DOHH2 (cell line): ENCODE data around the gene DDHD1.

Experiments
- EZH2phosphoT487 ChIP-seq: fragments of 200-600 bp; sonication (generic); IDR thresholded peaks from 2 replicates; pipeline ENCODE4 v1.6.1; 2017; ENCODE audit warnings: borderline replicate concordance, mild to moderate bottlenecking, antibody characterized with exemption, low read length, moderate library complexity, mixed read lengths
- TF ChIP-seq, protein P1 (sequence below): fragments of 200-600 bp; sonication (generic); IDR thresholded peaks from one replicate; pipeline ENCODE4 v1.5.1; 2014; ENCODE audit warnings: antibody characterized with exemption, mild to moderate bottlenecking, low read depth, low read length; ENCODE audit not compliant: poor library complexity, severe bottlenecking

DNA sequence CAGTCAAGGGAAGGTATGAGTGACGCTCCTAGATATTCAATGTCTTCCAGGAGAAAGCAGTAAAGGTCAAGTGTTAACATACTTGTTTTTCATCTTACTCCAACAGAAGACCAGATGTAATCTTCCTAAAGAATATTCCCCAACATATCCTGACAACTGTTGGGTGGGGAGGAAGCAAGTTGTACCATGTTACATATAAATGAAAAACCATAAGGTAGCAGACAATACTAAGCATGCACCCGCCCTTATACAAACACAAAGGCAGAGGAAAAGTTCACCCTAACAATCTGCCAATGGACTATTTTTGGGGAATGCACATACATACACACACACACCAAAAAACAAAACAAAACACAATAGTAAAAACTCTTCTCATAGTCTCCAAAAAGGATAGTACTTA, 112.1 kb downstream of the DDHD1 start:
- TF ChIP-seq, protein P1, sequence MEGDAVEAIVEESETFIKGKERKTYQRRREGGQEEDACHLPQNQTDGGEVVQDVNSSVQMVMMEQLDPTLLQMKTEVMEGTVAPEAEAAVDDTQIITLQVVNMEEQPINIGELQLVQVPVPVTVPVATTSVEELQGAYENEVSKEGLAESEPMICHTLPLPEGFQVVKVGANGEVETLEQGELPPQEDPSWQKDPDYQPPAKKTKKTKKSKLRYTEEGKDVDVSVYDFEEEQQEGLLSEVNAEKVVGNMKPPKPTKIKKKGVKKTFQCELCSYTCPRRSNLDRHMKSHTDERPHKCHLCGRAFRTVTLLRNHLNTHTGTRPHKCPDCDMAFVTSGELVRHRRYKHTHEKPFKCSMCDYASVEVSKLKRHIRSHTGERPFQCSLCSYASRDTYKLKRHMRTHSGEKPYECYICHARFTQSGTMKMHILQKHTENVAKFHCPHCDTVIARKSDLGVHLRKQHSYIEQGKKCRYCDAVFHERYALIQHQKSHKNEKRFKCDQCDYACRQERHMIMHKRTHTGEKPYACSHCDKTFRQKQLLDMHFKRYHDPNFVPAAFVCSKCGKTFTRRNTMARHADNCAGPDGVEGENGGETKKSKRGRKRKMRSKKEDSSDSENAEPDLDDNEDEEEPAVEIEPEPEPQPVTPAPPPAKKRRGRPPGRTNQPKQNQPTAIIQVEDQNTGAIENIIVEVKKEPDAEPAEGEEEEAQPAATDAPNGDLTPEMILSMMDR, result no peak
- no peak for TF ChIP-seq EZH2phosphoT487
